IMR-90 (cell line): Measurements from ENCODE around the gene FAM177B.

Experiments used
- MAZ ChIP-seq: IDR thresholded peaks from 2 replicates; pipeline ENCODE4 v1.6.1; 2012; ENCODE audit warnings: low read depth, mild to moderate bottlenecking, low read length, improper control_type of control experiment, moderate library complexity, borderline replicate concordance
- POLR2A ChIP-seq: IDR thresholded peaks from 2 replicates; pipeline ENCODE4 v1.6.1; 2012; ENCODE audit warnings: mild to moderate bottlenecking, low read depth, low read length
- RAD21 ChIP-seq: IDR thresholded peaks from 2 replicates; pipeline ENCODE4 v1.6.1; 2012; ENCODE audit warnings: low read length, improper control_type of control experiment
- TF ChIP-seq, protein P1 (sequence below): conservative IDR thresholded peaks from 2 replicates; pipeline ENCODE4 v1.5.1; 2012; ENCODE audit warnings: mild to moderate bottlenecking, low read depth, low read length, improper control_type of control experiment
- TF ChIP-seq, protein P2 (sequence below): fragments of 150-350 bp; IDR thresholded peaks from 2 replicates; pipeline ENCODE4 v1.6.1; 2017; ENCODE audit warnings: mild to moderate bottlenecking, antibody characterized with exemption, low read length, low read depth

DNA sequence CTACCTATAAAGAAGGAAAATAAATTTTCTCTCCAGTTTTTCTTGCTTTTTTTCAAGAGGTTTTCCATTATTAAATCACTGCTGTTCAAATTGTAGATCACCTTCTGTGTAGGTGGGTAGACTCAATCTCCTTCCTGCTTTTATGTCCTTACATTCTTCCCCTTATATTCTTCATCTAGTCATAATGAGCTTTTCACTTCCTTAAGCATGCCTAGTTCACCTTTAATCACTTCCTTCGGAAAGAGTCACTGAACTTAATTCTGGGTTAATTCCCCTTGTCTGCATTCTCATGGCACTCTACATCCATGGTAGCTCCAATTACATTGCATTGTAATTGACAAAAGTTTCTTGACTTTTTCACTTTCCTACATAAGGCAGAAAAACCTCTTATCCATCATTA, 6.1 kb upstream of the FAM177B start:
- TF ChIP-seq, protein P1, sequence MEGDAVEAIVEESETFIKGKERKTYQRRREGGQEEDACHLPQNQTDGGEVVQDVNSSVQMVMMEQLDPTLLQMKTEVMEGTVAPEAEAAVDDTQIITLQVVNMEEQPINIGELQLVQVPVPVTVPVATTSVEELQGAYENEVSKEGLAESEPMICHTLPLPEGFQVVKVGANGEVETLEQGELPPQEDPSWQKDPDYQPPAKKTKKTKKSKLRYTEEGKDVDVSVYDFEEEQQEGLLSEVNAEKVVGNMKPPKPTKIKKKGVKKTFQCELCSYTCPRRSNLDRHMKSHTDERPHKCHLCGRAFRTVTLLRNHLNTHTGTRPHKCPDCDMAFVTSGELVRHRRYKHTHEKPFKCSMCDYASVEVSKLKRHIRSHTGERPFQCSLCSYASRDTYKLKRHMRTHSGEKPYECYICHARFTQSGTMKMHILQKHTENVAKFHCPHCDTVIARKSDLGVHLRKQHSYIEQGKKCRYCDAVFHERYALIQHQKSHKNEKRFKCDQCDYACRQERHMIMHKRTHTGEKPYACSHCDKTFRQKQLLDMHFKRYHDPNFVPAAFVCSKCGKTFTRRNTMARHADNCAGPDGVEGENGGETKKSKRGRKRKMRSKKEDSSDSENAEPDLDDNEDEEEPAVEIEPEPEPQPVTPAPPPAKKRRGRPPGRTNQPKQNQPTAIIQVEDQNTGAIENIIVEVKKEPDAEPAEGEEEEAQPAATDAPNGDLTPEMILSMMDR: no peak
- TF ChIP-seq POLR2A: no peak
- TF ChIP-seq, protein P2, sequence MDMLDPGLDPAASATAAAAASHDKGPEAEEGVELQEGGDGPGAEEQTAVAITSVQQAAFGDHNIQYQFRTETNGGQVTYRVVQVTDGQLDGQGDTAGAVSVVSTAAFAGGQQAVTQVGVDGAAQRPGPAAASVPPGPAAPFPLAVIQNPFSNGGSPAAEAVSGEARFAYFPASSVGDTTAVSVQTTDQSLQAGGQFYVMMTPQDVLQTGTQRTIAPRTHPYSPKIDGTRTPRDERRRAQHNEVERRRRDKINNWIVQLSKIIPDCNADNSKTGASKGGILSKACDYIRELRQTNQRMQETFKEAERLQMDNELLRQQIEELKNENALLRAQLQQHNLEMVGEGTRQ: no peak
- no peak for TF ChIP-seq RAD21
- TF ChIP-seq MAZ: no peak
